SK-N-SH treated with all-trans-retinoic acid at 6 μM for 48 hours (cell line): ENCODE measurements around the gene EPS8.

Experiments used
- GLIS3 ChIP-seq: fragments of 250-450 bp; sonication (Bioruptor Pico); IDR thresholded peaks from 2 replicates; pipeline ENCODE4 v1.5.0; 2020; ENCODE audit warnings: mild to moderate bottlenecking, moderate library complexity
- TSHZ2 ChIP-seq: fragments of 250-450 bp; sonication (Bioruptor Pico); IDR thresholded peaks from 2 replicates; pipeline ENCODE4 v1.5.0; 2020; ENCODE audit warnings: mild to moderate bottlenecking, moderate library complexity
- TF ChIP-seq, protein P1 (sequence below): fragments of 250-450 bp; sonication (Bioruptor Pico); IDR thresholded peaks from 2 replicates; pipeline ENCODE4 v1.5.1; 2021; ENCODE audit warnings: mild to moderate bottlenecking, moderate library complexity

DNA sequence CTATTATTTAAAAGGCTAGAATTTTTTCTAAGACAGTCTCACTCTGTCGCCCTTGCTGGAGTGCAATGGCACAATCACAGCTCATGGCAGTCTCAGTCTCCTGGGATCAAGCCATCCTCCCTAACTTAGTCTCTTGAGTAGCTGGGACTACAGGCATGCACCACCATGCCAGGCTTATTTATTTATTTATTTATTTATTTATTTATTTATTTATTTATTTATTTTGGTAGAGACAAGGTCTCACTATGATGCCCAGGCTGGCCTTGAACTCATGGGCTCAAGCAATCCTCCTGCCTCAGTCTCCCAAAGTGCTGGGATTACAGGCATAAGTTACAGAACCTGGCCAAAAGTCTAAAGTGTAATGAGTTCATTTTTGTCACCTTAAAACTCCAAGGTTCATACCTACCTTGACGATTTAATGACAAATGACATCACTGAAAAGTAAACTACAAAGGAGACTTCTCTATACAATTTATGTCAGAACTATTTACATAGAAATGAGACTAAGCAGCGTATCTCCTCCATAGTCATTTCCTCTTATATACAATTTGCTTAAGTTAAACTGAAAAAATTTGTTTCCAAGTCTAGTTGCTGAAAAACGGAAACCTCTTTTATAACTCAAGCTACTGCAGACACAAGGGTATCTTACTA, 78.2 kb downstream of the EPS8 start:
- TF ChIP-seq GLIS3 (CRISPR knock-in tag) (no peak), TSHZ2 (CRISPR knock-in tag) (no peak)
- TF ChIP-seq, protein P1, sequence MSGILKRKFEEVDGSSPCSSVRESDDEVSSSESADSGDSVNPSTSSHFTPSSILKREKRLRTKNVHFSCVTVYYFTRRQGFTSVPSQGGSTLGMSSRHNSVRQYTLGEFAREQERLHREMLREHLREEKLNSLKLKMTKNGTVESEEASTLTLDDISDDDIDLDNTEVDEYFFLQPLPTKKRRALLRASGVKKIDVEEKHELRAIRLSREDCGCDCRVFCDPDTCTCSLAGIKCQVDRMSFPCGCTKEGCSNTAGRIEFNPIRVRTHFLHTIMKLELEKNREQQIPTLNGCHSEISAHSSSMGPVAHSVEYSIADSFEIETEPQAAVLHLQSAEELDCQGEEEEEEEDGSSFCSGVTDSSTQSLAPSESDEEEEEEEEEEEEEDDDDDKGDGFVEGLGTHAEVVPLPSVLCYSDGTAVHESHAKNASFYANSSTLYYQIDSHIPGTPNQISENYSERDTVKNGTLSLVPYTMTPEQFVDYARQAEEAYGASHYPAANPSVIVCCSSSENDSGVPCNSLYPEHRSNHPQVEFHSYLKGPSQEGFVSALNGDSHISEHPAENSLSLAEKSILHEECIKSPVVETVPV (CRISPR knock-in tag), result no peak
